Activated naive CD4-positive, alpha-beta T cell treated with anti-CD3 and anti-CD28 coated beads, Interleukin-2, amount 10 ng/mL, durations not matched to agents 5 hours and 36 hours (primary cell): Measurements from ENCODE around the gene DMBT1. TPM values are rescaled to one million over a fixed set of nuclear protein-coding genes. Genes with fewer than 3 reads are reported as not detected.

Experiments used
- total RNA-seq, 2 experiments: library from RNA; stranded (reverse); gene quantifications; one replicate each; pipeline ENCODE4 v1.2.3, GENCODE V29; 2021

Gene DMBT1
- not detected for total RNA-seq

DNA sequence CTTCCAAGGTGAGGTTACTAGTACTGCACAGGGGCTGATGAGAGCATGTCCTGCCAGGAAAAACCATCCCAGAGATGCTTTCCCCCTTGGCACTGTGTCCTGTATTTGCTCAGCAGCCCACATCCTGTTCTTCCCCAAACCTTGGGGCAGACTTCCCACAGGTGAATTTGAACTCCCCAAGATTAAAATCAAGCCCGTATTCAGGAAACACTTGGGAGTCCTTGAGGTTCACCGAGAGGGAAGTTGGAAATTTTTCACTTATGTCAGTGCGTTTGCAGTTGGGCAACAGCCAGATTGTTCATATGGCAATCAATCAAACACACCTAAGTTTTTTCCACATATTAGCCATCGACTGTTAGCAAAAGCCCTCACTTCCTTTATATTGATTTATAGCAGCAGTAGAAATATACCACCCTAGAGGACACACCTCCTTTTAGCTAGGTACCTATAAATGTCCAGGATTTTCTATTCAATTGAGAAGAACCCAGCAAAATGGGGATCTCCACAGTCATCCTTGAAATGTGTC, at the start of gene DMBT1:
DMBT1 (plus strand) TSS at position 476 of the 526 bp plus-strand sequence; CDS start at position 493, 17 bp downstream.

Other genes starting within 250 kb of the DMBT1 start
- gene PLEKHA1, start 186.0 kb upstream of the DMBT1 start, total RNA-seq = 10 to 100 TPM; 16.7 to 18.4 TPM
- not detected for gene ARMS2, start 106.1 kb upstream of the DMBT1 start, total RNA-seq
- gene HTRA1, start 99.2 kb upstream of the DMBT1 start, total RNA-seq = not detected
- not detected for gene C10orf120, start 139.1 kb downstream of the DMBT1 start, total RNA-seq